SK-N-SH (cell line): Measurements from ENCODE around the gene ATF5. TPM values are rescaled to one million over a fixed set of nuclear protein-coding genes. Genes with fewer than 3 reads are reported as not detected.

Source experiments
- CTCF ChIA-PET: fragments of 300-600, 350-600 bp; formaldehyde crosslinking; extraction: SDS; loops from one replicate; lab custom pipeline; 2021; lab: Yijun Ruan, JAX
- POLR2A ChIA-PET: fragments of 350-600 bp; sonication (Branson Sonifier 250); formaldehyde crosslinking; extraction: SDS; loops from one replicate; lab custom pipeline; 2020; ENCODE audit warnings: antibody characterized with exemption, inconsistent platforms; lab: Yijun Ruan, JAX
- DNase-seq: peaks from one replicate; pipeline ENCODE4 v3.0.0; 2012
- H2AFZ ChIP-seq: fragments of 200-600 bp; sonication (generic); 2 replicates; pipeline ENCODE4 v1.8.1; 2016; ENCODE audit warnings: antibody characterized with exemption, mild to moderate bottlenecking, low read depth
- H3F3A ChIP-seq: fragments of 200-600 bp; sonication (generic); replicated peaks from 2 replicates; pipeline ENCODE3; 2016; ENCODE audit warnings: antibody characterized with exemption, mild to moderate bottlenecking; ENCODE audit not compliant: insufficient read depth
- H3K27ac ChIP-seq, 2 experiments: fragments of 200-500 bp in 1 of 2; fragments of 200-600 bp in 1 of 2; sonication (Bioruptor generic) in 1 of 2; sonication (generic), shearing (Covaris generic) in 1 of 2; 2 replicates each; pipeline versions ENCODE4 v1.5.1 to v1.6.1; 2014 to 2016; ENCODE audit warnings: low read depth in 2 of 2, inconsistent platforms in 1 of 2, low read length in 1 of 2, mild to moderate bottlenecking in 1 of 2, mixed read lengths in 1 of 2
- H3K27me3 ChIP-seq: fragments of 200-600 bp; sonication (generic), shearing (Covaris generic); 2 replicates; pipeline ENCODE4 v1.6.1; 2016; ENCODE audit warnings: mixed run types; ENCODE audit not compliant: insufficient read depth
- H3K36me3 ChIP-seq, 2 experiments: fragments of 200-500 bp in 1 of 2; fragments of 200-600 bp in 1 of 2; sonication (Bioruptor generic) in 1 of 2; sonication (generic) in 1 of 2; replicated peaks in 1 of 2; 2 replicates each; pipeline versions ENCODE3 to v1.5.1; 2014 to 2016; ENCODE audit warnings: low read length in 1 of 2, mild to moderate bottlenecking in 1 of 2; ENCODE audit not compliant: insufficient read depth in 2 of 2, control insufficient read depth in 1 of 2
- H3K4me1 ChIP-seq, 2 experiments: fragments of 200-500 bp in 1 of 2; fragments of 200-600 bp in 1 of 2; sonication (Bioruptor generic) in 1 of 2; sonication (generic), shearing (Covaris generic) in 1 of 2; 2 replicates each; pipeline versions ENCODE4 v1.5.1 to v1.6.1; 2014 to 2016; ENCODE audit warnings: low read depth in 1 of 2, low read length in 1 of 2, mixed run types in 1 of 2; ENCODE audit not compliant: insufficient read depth in 2 of 2, control insufficient read depth in 1 of 2
- H3K4me2 ChIP-seq: fragments of 200-600 bp; sonication (generic), shearing (Covaris generic); 2 replicates; pipeline ENCODE4 v1.6.1; 2017; ENCODE audit warnings: mixed run types
- H3K4me3 ChIP-seq, 2 experiments: fragments of 200-500 bp in 1 of 2; fragments of 200-600 bp in 1 of 2; sonication (Bioruptor generic) in 1 of 2; sonication (generic), shearing (Covaris generic) in 1 of 2; 2 replicates each; pipeline versions ENCODE4 v1.5.1 to v1.8.1; 2014 to 2016; ENCODE audit warnings: low read depth in 2 of 2, inconsistent platforms in 1 of 2, low read length in 1 of 2, mild to moderate bottlenecking in 1 of 2, mixed read lengths in 1 of 2, moderate library complexity in 1 of 2
- H3K79me2 ChIP-seq: fragments of 200-600 bp; sonication (generic); 2 replicates; pipeline ENCODE4 v1.8.1; 2017; ENCODE audit warnings: mild to moderate bottlenecking; ENCODE audit not compliant: insufficient read depth
- H3K9ac ChIP-seq: fragments of 200-600 bp; sonication (generic); 2 replicates; pipeline ENCODE4 v1.6.1; 2017; ENCODE audit warnings: mixed run types
- H3K9me2 ChIP-seq: fragments of 200-600 bp; sonication (generic); 2 replicates; pipeline ENCODE4 v1.6.1; 2017; ENCODE audit warnings: mixed run types
- H3K9me3 ChIP-seq: fragments of 200-600 bp; sonication (generic); 2 replicates; pipeline ENCODE4 v1.6.1; 2017; ENCODE audit warnings: mixed run types, mild to moderate bottlenecking, moderate library complexity
- H4K20me1 ChIP-seq: fragments of 200-600 bp; sonication (generic); 2 replicates; pipeline ENCODE4 v1.6.1; 2017; ENCODE audit warnings: mild to moderate bottlenecking, mixed run types; ENCODE audit not compliant: insufficient read depth
- CHD2 ChIP-seq: fragments of 150-350 bp; IDR thresholded peaks from 2 replicates; pipeline ENCODE4 v1.6.1; 2018; ENCODE audit warnings: low read length; ENCODE audit not compliant: partially characterized antibody
- ELF1 ChIP-seq: IDR thresholded peaks from 2 replicates; pipeline ENCODE4 v1.4.0; 2012
- EP300 ChIP-seq, 2 experiments: IDR thresholded peaks; 2 replicates each; pipeline versions ENCODE4 v1.4.0 to v1.6.1; 2012; ENCODE audit warnings: borderline replicate concordance in 1 of 2, low read depth in 1 of 2, low read length in 1 of 2
- EZH2phosphoT487 ChIP-seq: fragments of 200-600 bp; sonication (generic); IDR thresholded peaks from 2 replicates; pipeline ENCODE4 v1.6.1; 2017; ENCODE audit warnings: low read depth, mixed run types, mild to moderate bottlenecking, antibody characterized with exemption, moderate library complexity, borderline replicate concordance
- FOXJ3 ChIP-seq: sonication (generic); formaldehyde crosslinking; IDR thresholded peaks from 2 replicates; pipeline ENCODE4 v1.5.1; 2020; ENCODE audit warnings: mild to moderate bottlenecking, missing genetic modification reagents
- GABPA ChIP-seq: IDR thresholded peaks from 2 replicates; pipeline ENCODE4 v1.4.0; 2012; ENCODE audit warnings: low read depth, mild to moderate bottlenecking
- GATA2 ChIP-seq: sonication (generic); formaldehyde crosslinking; IDR thresholded peaks from 2 replicates; pipeline ENCODE4 v1.5.0; 2020; ENCODE audit warnings: mild to moderate bottlenecking, missing genetic modification reagents
- IRF3 ChIP-seq: fragments of 150-350 bp; IDR thresholded peaks from 2 replicates; pipeline ENCODE4 v1.6.1; 2016; ENCODE audit warnings: mild to moderate bottlenecking, low read depth, low read length
- MAX ChIP-seq: IDR thresholded peaks from 2 replicates; pipeline ENCODE4 v1.4.0; 2012; ENCODE audit warnings: low read depth
- MXI1 ChIP-seq: IDR thresholded peaks from 2 replicates; pipeline ENCODE4 v1.6.1; 2012; ENCODE audit warnings: mild to moderate bottlenecking, low read depth, low read length, improper control_type of control experiment
- NFIC ChIP-seq: IDR thresholded peaks from 2 replicates; pipeline ENCODE4 v1.4.0; 2012; ENCODE audit warnings: borderline replicate concordance
- NRF1 ChIP-seq: IDR thresholded peaks from 2 replicates; pipeline ENCODE4 v1.6.1; 2012; ENCODE audit warnings: low read depth, mild to moderate bottlenecking, low read length
- POLR2AphosphoS5 ChIP-seq: IDR thresholded peaks from 2 replicates; pipeline ENCODE4 v1.6.1; 2012; ENCODE audit warnings: low read depth, low read length
- RAD21 ChIP-seq: IDR thresholded peaks from 2 replicates; pipeline ENCODE4 v1.6.1; 2012; ENCODE audit warnings: mild to moderate bottlenecking, low read length
- RCOR1 ChIP-seq: fragments of 150-350 bp; IDR thresholded peaks from 2 replicates; pipeline ENCODE4 v1.6.1; 2017; ENCODE audit warnings: antibody characterized with exemption, low read length
- RFX5 ChIP-seq: IDR thresholded peaks from 2 replicates; pipeline ENCODE4 v1.6.1; 2012; ENCODE audit warnings: mild to moderate bottlenecking, improper control_type of control experiment, low read length
- RXRA ChIP-seq: IDR thresholded peaks from 2 replicates; pipeline ENCODE4 v1.4.0; 2012; ENCODE audit warnings: low read depth, mild to moderate bottlenecking, borderline replicate concordance
- SIN3A ChIP-seq: IDR thresholded peaks from 2 replicates; pipeline ENCODE4 v1.6.1; 2012; ENCODE audit warnings: low read depth, mild to moderate bottlenecking, low read length, moderate library complexity, borderline replicate concordance
- SMC3 ChIP-seq: IDR thresholded peaks from 2 replicates; pipeline ENCODE4 v1.6.1; 2012; ENCODE audit warnings: low read depth, low read length, improper control_type of control experiment
- TCF12 ChIP-seq: IDR thresholded peaks from 2 replicates; pipeline ENCODE4 v1.4.0; 2012
- TEAD4 ChIP-seq: IDR thresholded peaks from 2 replicates; pipeline ENCODE4 v1.4.0; 2012; ENCODE audit warnings: mild to moderate bottlenecking, borderline replicate concordance; ENCODE audit not compliant: insufficient read depth
- USF1 ChIP-seq: IDR thresholded peaks from 2 replicates; pipeline ENCODE4 v1.4.0; 2012; ENCODE audit warnings: low read depth, borderline replicate concordance
- WGBS: methylation state at CpG from one replicate; pipeline ENCODE4 v1.1.6; 2017; ENCODE audit warnings: low lambda C conversion rate; 5-methylcytosine and 5-hydroxymethylcytosine counted together
- polyA plus RNA-seq, 3 experiments: library from polyadenylated mRNA; depleted of rRNA; stranded (reverse); fragments of >200 nt; gene quantifications; 2 replicates each; pipeline ENCODE4 v1.2.3, GENCODE V29; 2012
- TF ChIP-seq, protein P1 (sequence below): fragments of 200-600 bp; sonication (generic); IDR thresholded peaks from 2 replicates; pipeline ENCODE4 v1.6.1; 2017; ENCODE audit warnings: antibody characterized with exemption, mild to moderate bottlenecking, moderate library complexity
- TF ChIP-seq, protein P2 (sequence below): fragments of 150-350 bp; IDR thresholded peaks from 2 replicates; pipeline ENCODE4 v1.6.1; 2017; ENCODE audit warnings: antibody characterized with exemption, low read length, low read depth, borderline replicate concordance

ATF5 gene
- polyA plus RNA-seq, 1 of the 3 experiments (the other 2 are of a cell fraction): 11.7 TPM

DNA sequence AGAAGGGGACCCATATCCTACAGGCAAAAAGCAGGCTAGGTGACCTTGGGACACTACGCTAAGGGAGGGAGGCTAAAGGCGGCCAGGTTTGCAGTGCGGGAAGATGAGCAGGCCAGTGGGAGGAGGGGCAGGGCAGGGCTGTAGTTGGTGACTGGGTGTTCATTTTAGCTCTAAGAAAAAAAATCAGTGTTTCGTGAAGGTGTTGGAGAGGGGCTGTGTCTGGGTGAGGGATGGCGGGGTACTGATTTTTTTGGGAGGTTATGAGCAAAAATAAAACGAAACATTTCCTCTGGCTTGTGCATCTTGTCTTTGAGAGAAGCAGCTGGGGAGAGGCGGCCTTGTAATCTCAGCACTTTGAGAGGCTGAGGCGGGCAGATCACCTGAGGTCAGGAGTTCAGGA lies 4.6 kb downstream of the ATF5 start:
- H3K4me3 ChIP-seq: no peak overlapping the region
- no peak overlapping the region for H3K9ac ChIP-seq
- POLR2A ChIA-PET: no interaction called here
- H2AFZ ChIP-seq: no peak overlapping the region
- peaks cover 16% of the 10 kb centered on the region for H3F3A ChIP-seq
- no peak for TF ChIP-seq FOXJ3 (CRISPR knock-in tag)
- TF ChIP-seq, protein P1, sequence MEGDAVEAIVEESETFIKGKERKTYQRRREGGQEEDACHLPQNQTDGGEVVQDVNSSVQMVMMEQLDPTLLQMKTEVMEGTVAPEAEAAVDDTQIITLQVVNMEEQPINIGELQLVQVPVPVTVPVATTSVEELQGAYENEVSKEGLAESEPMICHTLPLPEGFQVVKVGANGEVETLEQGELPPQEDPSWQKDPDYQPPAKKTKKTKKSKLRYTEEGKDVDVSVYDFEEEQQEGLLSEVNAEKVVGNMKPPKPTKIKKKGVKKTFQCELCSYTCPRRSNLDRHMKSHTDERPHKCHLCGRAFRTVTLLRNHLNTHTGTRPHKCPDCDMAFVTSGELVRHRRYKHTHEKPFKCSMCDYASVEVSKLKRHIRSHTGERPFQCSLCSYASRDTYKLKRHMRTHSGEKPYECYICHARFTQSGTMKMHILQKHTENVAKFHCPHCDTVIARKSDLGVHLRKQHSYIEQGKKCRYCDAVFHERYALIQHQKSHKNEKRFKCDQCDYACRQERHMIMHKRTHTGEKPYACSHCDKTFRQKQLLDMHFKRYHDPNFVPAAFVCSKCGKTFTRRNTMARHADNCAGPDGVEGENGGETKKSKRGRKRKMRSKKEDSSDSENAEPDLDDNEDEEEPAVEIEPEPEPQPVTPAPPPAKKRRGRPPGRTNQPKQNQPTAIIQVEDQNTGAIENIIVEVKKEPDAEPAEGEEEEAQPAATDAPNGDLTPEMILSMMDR: no peak
- TF ChIP-seq, protein P2, sequence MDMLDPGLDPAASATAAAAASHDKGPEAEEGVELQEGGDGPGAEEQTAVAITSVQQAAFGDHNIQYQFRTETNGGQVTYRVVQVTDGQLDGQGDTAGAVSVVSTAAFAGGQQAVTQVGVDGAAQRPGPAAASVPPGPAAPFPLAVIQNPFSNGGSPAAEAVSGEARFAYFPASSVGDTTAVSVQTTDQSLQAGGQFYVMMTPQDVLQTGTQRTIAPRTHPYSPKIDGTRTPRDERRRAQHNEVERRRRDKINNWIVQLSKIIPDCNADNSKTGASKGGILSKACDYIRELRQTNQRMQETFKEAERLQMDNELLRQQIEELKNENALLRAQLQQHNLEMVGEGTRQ: no peak
- no peak for TF ChIP-seq NRF1
- TF ChIP-seq GATA2 (CRISPR knock-in tag): no peak
- no peak for TF ChIP-seq RFX5
- TF ChIP-seq ELF1: no peak
- no peak for TF ChIP-seq SIN3A
- TF ChIP-seq USF1: no peak
- TF ChIP-seq NFIC: no peak
- no peak for TF ChIP-seq GABPA
- no peak for TF ChIP-seq RCOR1
- no peak for TF ChIP-seq EZH2phosphoT487
- TF ChIP-seq RXRA: no peak
- no peak for TF ChIP-seq TCF12
- CTCF ChIA-PET: interaction anchor here (0.6 to 1.2 kb wide), 3 partner anchors 47 to 51 kb away, joined by 3 to 6 read pairs (median 3); no protein-coding TSS in a partner anchor
- H3K9me2 ChIP-seq: no peaks in the 10 kb centered on the region
- peaks cover 0 to 5% of the 10 kb centered on the region in 2 experiments; a peak in 1 of 4 replicates for H3K4me1 ChIP-seq
- H3K4me2 ChIP-seq: no peak overlapping the region
- H3K27ac ChIP-seq: no peak overlapping the region
- DNase-seq: no peak
- WGBS: 90% methylated on average over 8 of the region's 8 CpGs
- H3K79me2 ChIP-seq: peaks cover 7% of the 10 kb centered on the region; the same call in 1 of the 2 replicates
- no peaks in the 10 kb centered on the region for H3K27me3 ChIP-seq
- H3K36me3 ChIP-seq: peaks cover 0 to 9% of the 10 kb centered on the region in 2 experiments
- H4K20me1 ChIP-seq: no peaks in the 10 kb centered on the region
- H3K9me3 ChIP-seq: no peaks in the 10 kb centered on the region

DNA sequence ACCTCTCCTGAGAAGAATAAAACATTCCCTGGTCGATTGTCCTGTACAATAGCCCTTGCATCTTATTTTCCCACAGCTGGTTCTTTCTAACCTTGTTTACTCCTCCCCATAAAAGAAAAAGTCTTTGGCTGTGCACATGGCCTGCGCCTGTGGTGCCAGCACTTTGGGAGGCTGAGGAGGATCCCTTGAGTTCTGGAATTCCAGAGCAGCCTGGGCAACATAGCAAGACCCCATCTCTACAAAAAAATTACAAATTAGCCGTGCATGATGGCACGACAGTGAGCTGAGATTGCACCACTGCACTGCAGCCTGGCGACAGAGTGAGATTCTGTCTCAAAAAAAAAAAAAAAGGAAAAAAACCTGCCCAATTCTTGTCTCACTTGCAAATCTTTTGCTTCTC lies 7.5 kb downstream of the ATF5 start:
- Histone ChIP-seq H3K4me1 (peaks cover 0 to 3% of the 10 kb centered on the region in 2 experiments; a peak in 1 of 4 replicates), H3K4me3 (no peak overlapping the region), H3K9ac (no peak overlapping the region), H3K9me3 (no peaks in the 10 kb centered on the region), H3K36me3 (peaks cover 0 to 4% of the 10 kb centered on the region in 2 experiments), H3F3A (peaks cover 4% of the 10 kb centered on the region), H3K27me3 (no peaks in the 10 kb centered on the region; the same call in 1 of the 2 replicates), H3K4me2 (no peak overlapping the region), H2AFZ (no peak overlapping the region), H4K20me1 (no peaks in the 10 kb centered on the region), H3K27ac (no peak overlapping the region), H3K9me2 (no peaks in the 10 kb centered on the region), H3K79me2 (no peaks in the 10 kb centered on the region)
- whole genome bisulfite sequencing: 48% methylated on average over 5 of the region's 5 CpGs
- ChIA-PET CTCF (interaction anchor here (0.6 to 6.1 kb wide), 4 partner anchors 9 to 46 kb away, joined by 3 to 94 read pairs (median 35); no protein-coding TSS in a partner anchor), POLR2A (no interaction called here)
- DNase-seq: no peak
- TF ChIP-seq MAX: no peak
- TF ChIP-seq CHD2: no peak
- TF ChIP-seq POLR2AphosphoS5: no peak
- TF ChIP-seq GATA2 (CRISPR knock-in tag): no peak
- no peak for TF ChIP-seq MXI1
- TF ChIP-seq EP300 (IDR thresholded peaks at IDR 0.05; ENCODE audit: borderline replicate concordance in 1 of 2, low read depth in 1 of 2, low read length in 1 of 2): no peak
- no peak for TF ChIP-seq USF1
- TF ChIP-seq TEAD4: no peak
- TF ChIP-seq RAD21: no peak
- TF ChIP-seq SMC3: no peak
- no peak for TF ChIP-seq EZH2phosphoT487
- TF ChIP-seq IRF3: no peak
